Lower leg skin (tissue), 4 donors: ENCODE measurements around the gene OGFOD2. TPM values are rescaled to one million over a fixed set of nuclear protein-coding genes. Genes with fewer than 3 reads are reported as not detected.

ENCODE experiments used
- DNase-seq, 2 donors: peaks; one replicate each; pipeline ENCODE4 v3.0.0-alpha.2; 2019; ENCODE audit warnings: low spot score in 2 of 2
- H3K4me3 ChIP-seq: fragments of 200-600 bp; sonication (generic); 2 replicates; pipeline ENCODE4 v1.5.1; 2017; ENCODE audit warnings: mild to moderate bottlenecking, low read depth; ENCODE audit not compliant: poor library complexity, severe bottlenecking
- CTCF ChIP-seq, 3 donors: fragments of 450-650 bp; IDR thresholded peaks; one replicate each; pipeline ENCODE4 v1.5.1; 2016; ENCODE audit warnings: antibody characterized with exemption in 3 of 3, mild to moderate bottlenecking in 3 of 3, moderate library complexity in 2 of 3
- POLR2A ChIP-seq, 2 donors: fragments of 450-650 bp; IDR thresholded peaks; one replicate each; pipeline ENCODE4 v1.6.1; 2016 to 2017; ENCODE audit warnings: antibody characterized with exemption in 2 of 2, mild to moderate bottlenecking in 1 of 2, moderate library complexity in 1 of 2
- WGBS, 2 donors: methylation state at CpG; one replicate each; pipeline ENCODE4 v1.1.5; 2018; 5-methylcytosine and 5-hydroxymethylcytosine counted together
- intact Hi-C: fragments of 100-400 bp; cut with DNase I; formaldehyde crosslinking; loops from one replicate; pipeline ENCODE4 v1.15.0; 2023; ENCODE audit warnings: low total_unique reads
- total RNA-seq, 4 donors: library from RNA; depleted of rRNA; stranded (reverse); fragments of >200 nt; gene quantifications; one replicate each; pipeline ENCODE4 v1.1.0, GENCODE V29; 2016

The OGFOD2 gene
- total RNA-seq, 4 donors from 2014 or later = 6.6 to 14.1 (median 13.0) TPM

DNA sequence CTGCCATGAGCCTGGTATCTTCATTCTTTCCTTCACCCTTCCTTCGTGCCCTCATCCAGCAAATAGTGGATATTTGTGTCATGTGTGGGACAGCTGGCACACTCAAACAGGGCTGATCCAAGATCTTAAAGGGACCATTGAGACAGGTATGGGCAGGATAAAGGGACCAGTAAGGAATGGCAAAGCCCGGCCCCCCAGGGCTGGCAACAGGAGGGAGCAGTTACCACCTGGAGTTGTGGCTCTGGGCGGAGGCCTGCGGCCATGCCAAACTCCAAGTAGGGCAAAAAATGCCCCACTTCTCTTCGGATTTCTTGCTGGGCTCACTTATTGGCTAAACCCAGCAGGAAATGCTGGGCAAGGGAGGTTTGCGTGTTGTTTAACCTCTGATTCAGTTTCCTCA is 2.1 kb downstream of the OGFOD2 start:
- intact Hi-C loops = no loop called here
- no peak for DNase-seq

DNA sequence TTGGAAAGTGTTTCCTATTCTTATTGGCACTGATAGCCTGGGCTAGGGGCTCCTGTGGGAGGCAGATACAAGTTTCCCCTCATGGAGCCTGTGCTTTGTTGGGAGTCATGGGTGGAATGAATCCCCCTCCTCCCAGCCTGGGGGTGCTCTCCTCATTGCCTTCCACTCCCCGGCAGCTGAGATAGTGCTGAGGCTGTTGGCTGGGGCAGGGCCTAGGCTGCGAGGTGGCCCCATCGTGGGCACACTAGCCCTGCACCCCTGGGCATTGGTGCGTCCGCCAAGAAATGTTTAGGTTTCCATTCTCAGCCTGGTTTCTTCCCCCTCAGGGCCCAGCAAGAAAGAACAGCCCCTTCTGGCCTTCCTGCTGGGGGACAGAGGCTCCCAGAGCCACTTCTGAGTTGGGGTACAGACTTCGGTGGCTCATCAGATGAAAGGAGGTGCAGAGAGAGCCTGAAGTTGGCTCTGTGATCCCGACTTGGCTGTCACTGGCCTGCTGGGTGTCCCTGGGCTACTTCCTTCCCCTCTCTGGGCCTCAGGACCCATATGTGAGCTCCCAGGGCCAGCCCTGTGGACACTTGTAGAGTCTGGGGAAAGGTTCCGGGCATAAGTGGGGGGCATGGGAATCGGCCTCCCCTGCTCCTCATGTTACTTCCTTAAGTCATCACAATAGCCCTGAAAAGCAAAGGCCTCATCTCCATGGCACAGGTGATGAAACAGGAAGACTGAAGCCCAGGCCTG is 2.8 kb downstream of the OGFOD2 start:
- TF ChIP-seq CTCF (IDR thresholded peaks at IDR 0.05) (no peak), POLR2A (IDR thresholded peaks at IDR 0.05) (no peak)

More for the DNA sequence above, 2.1 kb downstream of the OGFOD2 start:
- 68 to 76% methylated on average over 6 of the region's 6 CpGs for WGBS, 2 donors
- H3K4me3 ChIP-seq = no peak overlapping the region
- no peak for TF ChIP-seq POLR2A (IDR thresholded peaks at IDR 0.05)

DNA sequence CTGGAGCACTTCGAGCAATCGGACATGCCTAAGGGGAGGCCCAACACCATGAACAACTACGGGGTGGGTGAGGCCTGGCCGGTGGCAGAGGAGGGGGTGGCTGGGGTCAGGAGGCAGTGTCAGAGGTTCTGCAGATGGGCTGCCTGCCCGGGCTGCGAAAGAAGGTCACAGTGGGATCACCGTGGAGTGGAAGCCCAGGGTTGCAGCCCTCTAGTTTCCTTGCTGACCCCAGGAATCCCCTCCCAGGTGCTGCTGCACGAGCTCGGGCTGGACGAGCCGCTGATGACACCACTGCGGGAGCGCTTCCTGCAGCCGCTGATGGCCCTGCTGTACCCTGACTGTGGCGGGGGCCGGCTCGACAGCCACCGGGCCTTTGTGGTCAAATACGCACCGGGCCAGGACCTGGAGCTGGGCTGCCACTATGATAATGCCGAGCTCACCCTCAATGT is 3.5 kb downstream of the OGFOD2 start:
- 85 to 90% methylated on average over 10 to 20 of the region's 21 CpGs for WGBS, 2 donors
- H3K4me3 ChIP-seq = no peak overlapping the region
- no peak for TF ChIP-seq CTCF (IDR thresholded peaks at IDR 0.05)
- intact Hi-C loops = no loop called here
- no peak for DNase-seq

More for the DNA sequence above, 2.8 kb downstream of the OGFOD2 start:
- intact Hi-C loops = no loop called here
- 85 to 89% methylated on average over 9 of the region's 9 CpGs for WGBS, 2 donors
- H3K4me3 ChIP-seq = no peak overlapping the region
- no peak for DNase-seq

GRCh38 chr12:122979001-122979907 is 4.2 kb downstream of the OGFOD2 start:
- intact Hi-C loops = no loop called here
- H3K4me3 ChIP-seq = no peak overlapping the region
- TF ChIP-seq POLR2A (IDR thresholded peaks at IDR 0.05) = no peak
- no peak for TF ChIP-seq CTCF (IDR thresholded peaks at IDR 0.05)
- 62 to 67% methylated on average over 15 to 25 of the region's 28 CpGs for WGBS, 2 donors
- peak in 1 of 2 donors; percentile 85 for DNase-seq

- H3K4me3 ChIP-seq = peak overlapping the region; percentile 76
- DNase-seq = no peak
- TF ChIP-seq CTCF (IDR thresholded peaks at IDR 0.05) = no peak
- TF ChIP-seq POLR2A (IDR thresholded peaks at IDR 0.05) = no peak
- WGBS, 2 donors = 3% methylated on average over 7 of the region's 7 CpGs
- intact Hi-C loops = no loop called here
These were observed 4.8 kb downstream of the OGFOD2 start for GRCh38 chr12:122979908-122980182.
